ENCODE measurements around the gene POMGNT2. TPM values are rescaled to one million over a fixed set of nuclear protein-coding genes. Genes with fewer than 3 reads are reported as not detected.

Gene POMGNT2
- total and polyA plus RNA-seq, 10 of the 15 experiments (the other 5 are each of a cell fraction or from before 2014, with no cell fraction given), result 0.02 to 1.7 (median 0.17) TPM; not detected in 1

- TF ChIP-seq ZNF687 (IDR thresholded peaks at IDR 0.05), result no peak
- no peak for TF ChIP-seq SREBF2 (IDR thresholded peaks at IDR 0.05; ENCODE audit: low read length)
- TF ChIP-seq RFX5 (IDR thresholded peaks at IDR 0.05; ENCODE audit: low read depth, low read length), result no peak
- no peak for TF ChIP-seq ZNF274 (IDR thresholded peaks at IDR 0.05; ENCODE audit: insufficient read depth, insufficient read length)
- TF ChIP-seq HDAC2 (IDR thresholded peaks at IDR 0.05), result no peak
Measured at GRCh38 chr3:43152649-43153048, 46.8 kb upstream of the POMGNT2 start (continued).

DNA sequence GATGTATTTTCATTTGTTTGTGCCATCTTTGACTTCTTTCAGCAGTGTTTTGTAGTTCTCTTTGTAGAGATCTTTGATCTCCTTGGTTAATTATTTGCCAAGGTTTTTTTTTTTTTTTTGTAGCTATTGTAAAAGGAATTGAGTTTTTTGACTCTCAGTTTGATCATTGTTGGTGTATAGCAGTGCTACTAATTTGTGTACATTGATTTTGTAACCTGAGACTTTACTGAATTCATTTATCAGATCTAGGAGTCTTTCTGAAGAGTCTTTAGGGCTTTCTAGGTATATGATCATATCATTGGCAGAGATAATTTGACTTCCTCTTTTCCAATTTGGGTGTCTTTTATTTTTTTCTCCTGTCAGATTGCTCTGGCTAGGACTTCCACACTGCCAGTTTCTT, 42.2 kb upstream of the POMGNT2 start:
- ChIA-PET SMC1A (ENCODE audit: uncharacterized antibody, unreplicated experiment) (no interaction called here), RAD21 (ENCODE audit: unreplicated experiment) (interaction anchor here (0.6 to 1.0 kb wide), 2 partner anchors 9 to 114 kb away, joined by 3 to 4 read pairs; no protein-coding TSS in a partner anchor), CTCF (no interaction called here), POLR2A (no interaction called here)
- FAIRE-seq (no peak), ATAC-seq (no peak), DNase-seq (ENCODE audit: low read depth, low spot score) (no peak)
- H3K4me2 ChIP-seq (ENCODE audit: control insufficient read depth, insufficient read depth), result no peak overlapping the region
- no peaks in the 10 kb centered on the region for H3K9me3 ChIP-seq (replicated peaks; ENCODE audit: control insufficient read depth, insufficient read depth, low read length)
- no peak overlapping the region for H3K4me3 ChIP-seq
- H3K27me3 ChIP-seq (replicated peaks in 1 of 2; ENCODE audit: control insufficient read depth in 2 of 2, insufficient read depth in 2 of 2, low read length in 1 of 2), result no peaks in the 10 kb centered on the region; a peak in 2 of 4 replicates
- no TSS peak for BruUV-seq (replicated peaks)
- TF ChIP-seq, protein P1, sequence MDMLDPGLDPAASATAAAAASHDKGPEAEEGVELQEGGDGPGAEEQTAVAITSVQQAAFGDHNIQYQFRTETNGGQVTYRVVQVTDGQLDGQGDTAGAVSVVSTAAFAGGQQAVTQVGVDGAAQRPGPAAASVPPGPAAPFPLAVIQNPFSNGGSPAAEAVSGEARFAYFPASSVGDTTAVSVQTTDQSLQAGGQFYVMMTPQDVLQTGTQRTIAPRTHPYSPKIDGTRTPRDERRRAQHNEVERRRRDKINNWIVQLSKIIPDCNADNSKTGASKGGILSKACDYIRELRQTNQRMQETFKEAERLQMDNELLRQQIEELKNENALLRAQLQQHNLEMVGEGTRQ (IDR thresholded peaks at IDR 0.05; ENCODE audit: borderline replicate concordance, low read depth, low read length), result no peak
- TF ChIP-seq SPI1 (IDR thresholded peaks at IDR 0.05; ENCODE audit: borderline replicate concordance, insufficient read depth, low read depth, low read length), result peak; percentile 27; the same call in 1 of the 2 replicates
- H3K79me2 ChIP-seq (ENCODE audit: control insufficient read depth, insufficient read depth, low read length), result no peaks in the 10 kb centered on the region
- H2AFZ ChIP-seq (ENCODE audit: control insufficient read depth, low read depth, low read length), result no peak overlapping the region
- H3K4me1 ChIP-seq (ENCODE audit: control insufficient read depth, insufficient read depth, low read length), result no peaks in the 10 kb centered on the region
- no peak overlapping the region for H3K9ac ChIP-seq (ENCODE audit: control insufficient read depth, insufficient read depth, low read length)
- no peaks in the 10 kb centered on the region for H3K36me3 ChIP-seq (ENCODE audit: control insufficient read depth in 2 of 2, insufficient read depth in 2 of 2, low read length in 1 of 2)
- H3K27ac ChIP-seq (ENCODE audit: control insufficient read depth, insufficient read depth), result no peak overlapping the region
- intact Hi-C loops (cut with micrococcal nuclease; ENCODE audit: unreplicated experiment), result no loop called here
- no peaks in the 10 kb centered on the region for H4K20me1 ChIP-seq (ENCODE audit: control insufficient read depth, insufficient read depth)
- in situ Hi-C loops (cut with MboI), result no loop called here
